Hippocampal formation (tissue), 2 donors: ENCODE results near the gene XK.
"Not testable (repeated sequence)": the region's sequence is repeated elsewhere in the genome, so short reads cannot be mapped to it uniquely, and the experiment has no call there.

Experiments used
- DNase-seq, 2 donors: peaks; one replicate each; lab custom pipeline; 2025; lab: John Stamatoyannopoulos, UW

The XK gene, protein sequence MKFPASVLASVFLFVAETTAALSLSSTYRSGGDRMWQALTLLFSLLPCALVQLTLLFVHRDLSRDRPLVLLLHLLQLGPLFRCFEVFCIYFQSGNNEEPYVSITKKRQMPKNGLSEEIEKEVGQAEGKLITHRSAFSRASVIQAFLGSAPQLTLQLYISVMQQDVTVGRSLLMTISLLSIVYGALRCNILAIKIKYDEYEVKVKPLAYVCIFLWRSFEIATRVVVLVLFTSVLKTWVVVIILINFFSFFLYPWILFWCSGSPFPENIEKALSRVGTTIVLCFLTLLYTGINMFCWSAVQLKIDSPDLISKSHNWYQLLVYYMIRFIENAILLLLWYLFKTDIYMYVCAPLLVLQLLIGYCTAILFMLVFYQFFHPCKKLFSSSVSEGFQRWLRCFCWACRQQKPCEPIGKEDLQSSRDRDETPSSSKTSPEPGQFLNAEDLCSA

DNA sequence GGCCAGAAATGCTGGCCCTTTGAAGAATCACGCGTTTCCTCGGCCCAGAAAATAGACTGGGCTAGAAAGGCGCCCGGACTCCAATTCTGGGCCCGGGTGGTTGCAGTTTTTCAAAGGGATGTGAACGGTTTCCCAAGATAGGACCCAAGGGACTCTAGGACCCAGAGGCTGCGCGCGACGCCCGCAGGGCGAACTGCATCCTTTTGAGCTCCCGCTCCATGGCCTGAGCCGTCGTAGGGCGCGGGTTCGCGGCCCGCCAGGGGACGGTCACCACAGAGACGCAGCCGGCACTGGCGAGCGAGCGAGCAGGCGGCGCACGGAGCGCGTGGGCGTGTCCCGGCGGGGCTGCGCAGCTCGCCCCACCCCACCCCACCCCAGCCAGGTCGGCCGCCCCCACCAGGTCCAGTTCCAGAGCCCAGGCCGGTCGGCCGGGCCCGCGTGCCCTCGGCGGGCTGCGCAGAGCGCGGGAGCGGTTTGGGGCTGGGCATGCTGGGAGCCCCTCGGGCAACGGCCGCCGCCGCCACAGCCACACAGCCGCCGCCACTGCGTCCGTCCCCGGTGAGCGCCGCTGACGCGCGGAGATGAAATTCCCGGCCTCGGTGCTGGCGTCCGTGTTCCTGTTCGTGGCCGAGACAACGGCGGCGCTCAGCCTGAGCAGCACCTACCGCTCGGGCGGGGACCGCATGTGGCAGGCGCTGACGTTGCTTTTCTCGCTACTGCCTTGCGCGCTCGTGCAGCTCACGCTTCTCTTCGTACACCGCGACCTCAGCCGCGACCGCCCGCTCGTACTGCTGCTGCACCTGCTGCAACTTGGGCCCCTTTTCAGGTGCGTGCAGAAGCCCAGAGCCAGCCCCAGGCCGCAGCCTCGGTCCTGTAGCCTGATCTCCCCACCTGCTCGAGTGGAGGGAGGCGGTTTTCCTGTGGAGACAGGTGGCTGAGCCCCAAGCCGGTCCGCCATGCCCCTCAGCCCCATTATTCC lies at the start of gene XK:
TSS of gene XK (plus strand) at position 411 of the 979 bp plus-strand sequence. CDS start at position 582, 171 bp downstream.
- DNase-seq = peak in 1 of 2 donors; percentile 3

- DNase-seq = no peak
Observed at GRCh38 chrX:37638047-37638446, 47.5 kb upstream of the XK start.

GRCh38 chrX:37640142-37640541 lies 45.4 kb upstream of the XK start:
- no peak for DNase-seq

- no peak for DNase-seq
Observed at GRCh38 chrX:37641859-37642258, 43.7 kb upstream of the XK start.

DNA sequence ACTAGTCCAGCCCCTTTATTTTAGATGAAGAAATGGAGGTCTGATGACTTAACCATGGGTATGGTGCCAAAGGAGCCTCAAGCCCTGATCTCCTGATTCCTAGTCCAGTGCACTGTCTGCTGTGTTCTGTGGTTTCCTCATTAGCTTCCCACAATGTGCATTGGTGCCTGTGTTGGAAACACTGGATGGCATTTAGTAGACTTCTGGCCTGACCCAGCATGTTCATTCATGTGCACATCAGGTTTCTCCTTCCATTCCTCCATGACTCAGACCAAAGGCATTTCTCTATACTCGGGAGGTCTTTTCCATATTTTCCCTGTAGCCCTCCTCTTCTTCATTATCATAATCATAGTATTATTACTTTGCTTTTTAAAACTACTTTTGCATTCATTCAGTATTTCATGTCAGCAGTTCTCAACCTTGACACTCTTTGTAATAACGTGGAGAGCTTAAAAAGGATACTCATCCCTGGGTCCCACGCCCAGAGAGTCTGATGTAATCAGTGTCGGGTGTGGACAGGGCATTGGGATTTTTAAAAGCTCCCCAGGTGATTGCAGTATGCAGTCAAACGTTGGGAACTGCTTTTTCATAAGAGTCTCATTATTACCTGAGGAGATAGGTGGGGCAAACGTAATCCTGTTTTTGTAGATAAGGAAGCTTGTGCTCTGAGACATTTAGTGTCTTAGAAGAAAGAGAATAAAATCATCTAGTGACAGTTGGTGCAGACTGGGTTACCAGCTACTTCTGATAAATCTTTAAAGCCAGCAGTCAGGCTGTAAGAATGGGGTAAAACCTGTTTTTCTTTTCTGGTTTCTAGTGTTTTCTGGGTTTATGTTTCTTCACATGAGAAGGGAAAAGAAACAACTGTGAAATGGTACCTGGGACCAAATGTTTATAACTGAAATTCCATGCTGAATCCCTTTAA lies 40.9 kb upstream of the XK start:
- no peak for DNase-seq

DNA sequence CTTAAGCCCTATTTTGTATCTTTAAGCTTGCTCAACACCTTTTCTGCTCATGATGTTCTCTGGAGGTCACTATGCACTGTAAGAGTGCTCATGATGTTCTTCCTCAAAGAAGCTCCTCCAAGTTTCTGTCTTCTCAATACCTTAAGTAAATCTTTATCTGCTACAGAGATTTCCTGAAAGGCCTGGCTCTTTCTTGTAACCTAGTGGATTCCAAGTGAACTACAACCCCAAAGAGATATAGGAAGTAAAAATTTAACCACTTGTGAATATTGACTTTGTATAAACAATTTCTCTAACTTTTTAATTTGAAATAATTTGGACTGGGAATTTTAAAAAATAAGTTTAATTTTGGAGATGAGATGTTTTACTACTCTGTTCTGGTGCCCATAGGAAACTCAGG lies 39.3 kb upstream of the XK start:
- no peak for DNase-seq

- not testable (repeated sequence) for DNase-seq
Observed at GRCh38 chrX:37650879-37651278, 34.7 kb upstream of the XK start.

DNA sequence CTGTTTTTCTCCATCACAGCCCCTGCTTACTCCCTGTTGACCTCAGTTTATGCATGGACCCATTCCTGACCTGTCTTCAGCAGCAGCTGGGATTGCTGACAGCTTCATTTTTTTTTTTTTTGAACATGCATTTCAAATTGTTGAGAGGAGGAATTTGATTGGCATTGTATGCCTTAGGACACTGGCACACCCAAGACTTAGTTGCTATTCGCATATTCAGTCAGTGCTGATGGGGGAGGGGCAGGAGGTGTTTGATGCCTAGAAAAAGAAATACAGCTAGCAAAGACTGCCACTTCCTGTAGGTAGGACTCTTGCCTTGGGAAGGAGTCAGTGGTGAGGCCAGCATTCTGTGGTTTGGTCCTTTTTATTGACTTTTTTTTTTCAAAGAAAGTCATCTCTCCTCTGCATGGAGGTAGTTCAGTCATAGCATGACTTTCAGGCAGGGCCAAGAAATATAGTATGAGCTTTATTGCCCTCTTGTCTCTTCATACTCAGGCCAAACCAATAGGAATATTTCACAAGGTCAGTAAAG lies 33.6 kb upstream of the XK start:
- no peak for DNase-seq

DNA sequence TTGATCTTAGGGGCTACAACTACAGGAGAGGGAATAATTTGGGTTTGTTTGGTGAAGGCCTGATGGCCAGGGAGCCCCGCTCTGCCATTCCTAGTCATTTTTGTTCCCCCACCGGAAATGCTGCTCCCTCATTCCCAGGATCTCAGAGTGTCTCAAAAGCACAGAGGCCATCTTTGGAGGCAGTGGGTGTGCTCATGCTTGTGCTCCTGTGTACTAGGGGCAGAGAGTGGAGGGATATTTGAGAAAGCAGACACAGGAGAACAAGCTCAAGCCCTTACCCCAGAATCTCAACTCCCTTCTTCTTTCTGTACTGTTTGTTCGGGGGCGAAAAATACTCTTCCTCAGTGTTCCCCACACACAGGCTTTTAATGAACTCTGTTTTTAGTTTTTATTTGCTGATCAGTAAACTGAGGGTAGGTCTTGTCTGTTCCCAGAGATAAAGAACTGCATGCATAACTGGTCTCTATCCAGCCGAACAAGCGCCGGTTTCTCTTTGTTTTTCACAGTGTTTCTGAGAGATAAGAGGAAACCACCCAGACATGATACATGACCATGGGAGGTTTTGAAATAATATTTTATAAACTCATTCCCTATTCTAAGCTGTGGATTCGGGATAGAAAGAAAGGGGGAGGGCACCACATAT lies 32.9 kb upstream of the XK start:
- DNase-seq = no peak

DNA sequence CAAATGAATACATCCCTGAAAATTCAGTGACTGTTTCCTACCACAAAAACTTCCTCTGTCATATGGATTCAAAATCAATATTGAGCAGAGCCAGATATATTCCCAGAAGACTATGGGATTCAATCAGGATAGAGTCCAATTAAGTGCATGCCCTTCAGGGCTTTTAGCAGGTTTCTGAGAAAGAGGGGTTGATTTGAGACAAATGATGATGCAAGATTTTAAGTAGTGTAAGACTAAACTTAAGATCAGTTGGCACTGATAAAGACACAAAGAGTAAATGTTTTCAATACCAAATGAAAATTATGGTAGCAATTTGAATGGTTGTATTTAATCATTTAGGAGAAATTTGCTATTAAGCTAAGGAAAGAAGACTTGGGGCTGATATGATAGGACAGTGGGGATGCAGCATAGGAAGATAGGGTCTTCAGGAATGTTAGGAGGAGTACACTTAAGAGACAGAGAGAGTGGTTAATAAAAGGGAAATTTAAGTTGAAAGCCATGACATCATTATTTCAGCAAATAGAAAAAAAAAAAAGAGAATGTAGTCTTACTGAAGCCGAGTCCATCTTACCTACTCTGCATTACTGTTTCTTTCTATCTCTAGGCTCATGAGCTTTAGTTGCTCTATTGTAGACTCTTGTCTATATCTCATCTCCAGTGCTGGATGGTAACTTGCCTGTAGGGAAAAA lies 32.0 kb upstream of the XK start:
- DNase-seq = no peak

DNA sequence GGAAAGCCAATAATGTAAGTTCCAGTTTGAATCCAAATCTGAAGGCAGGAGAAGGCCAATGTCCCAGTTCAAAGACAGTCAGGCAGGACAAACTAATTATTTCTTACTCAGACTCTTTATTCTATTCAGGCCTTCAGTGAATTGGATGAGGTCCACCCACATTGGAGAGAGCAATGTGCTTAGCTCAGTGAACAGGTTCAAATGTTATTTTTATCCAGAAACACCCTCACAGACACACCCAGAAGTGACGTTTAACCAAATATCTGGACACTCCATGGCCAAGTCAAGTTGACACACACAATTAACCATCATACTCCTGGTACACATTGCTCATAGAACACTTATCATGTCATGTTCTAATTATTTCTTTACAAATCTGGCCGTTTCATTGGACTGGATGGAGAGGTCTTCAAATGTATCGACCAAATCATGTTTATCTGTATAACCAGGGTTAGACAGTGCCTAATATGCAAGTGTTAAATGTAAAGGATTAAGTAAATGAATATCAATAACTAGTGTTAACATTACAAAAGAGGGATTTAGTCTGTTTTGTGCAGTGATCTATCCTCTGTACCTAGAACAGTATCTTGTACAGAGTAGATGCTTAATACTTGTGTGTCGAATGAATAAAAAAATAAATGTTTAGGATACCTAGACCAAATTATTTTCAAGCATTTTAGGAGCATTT lies 27.1 kb upstream of the XK start:
- DNase-seq = peak in 1 of 2 donors; percentile 1

GRCh38 chrX:37659047-37659446 lies 26.5 kb upstream of the XK start:
- DNase-seq = no peak

- DNase-seq = no peak
Observed at GRCh38 chrX:37662181-37662580, 23.4 kb upstream of the XK start.

DNA sequence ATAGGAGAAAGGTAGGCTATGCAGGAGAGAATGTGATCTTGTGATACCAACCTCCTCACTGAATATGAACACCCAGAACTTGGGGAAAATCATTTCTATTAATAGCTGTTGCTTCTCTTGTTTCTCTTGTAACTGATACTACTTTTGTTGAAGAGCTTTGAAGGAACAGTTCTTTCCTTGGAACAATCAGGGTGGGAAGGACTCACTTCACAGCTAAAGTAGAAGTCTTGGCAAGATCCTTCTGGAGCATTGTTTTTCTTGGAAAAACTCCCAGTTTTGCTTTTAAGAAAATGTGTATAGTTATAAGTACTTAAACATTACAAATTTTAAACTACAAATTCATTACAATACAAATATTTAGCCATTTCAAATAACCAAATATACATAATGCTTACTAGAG lies 19.1 kb upstream of the XK start:
- no peak for DNase-seq

DNA sequence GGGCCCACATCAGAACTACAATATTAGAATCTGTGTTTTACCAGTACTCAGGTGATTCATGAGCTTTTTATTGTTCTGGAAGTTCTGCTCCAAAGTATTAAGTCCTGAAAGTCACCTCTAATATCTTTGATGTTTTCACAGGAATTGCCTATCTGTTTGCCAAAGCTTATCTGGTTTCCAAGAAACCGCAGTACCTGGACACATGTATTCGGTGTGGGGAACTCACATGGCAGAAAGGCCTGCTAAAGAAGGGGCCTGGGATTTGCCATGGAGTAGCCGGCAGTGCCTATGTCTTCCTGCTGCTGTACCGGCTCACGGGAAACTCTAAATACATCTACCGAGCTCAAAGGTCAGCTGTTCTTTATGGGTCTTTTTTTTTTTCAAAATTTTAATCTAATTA lies 18.4 kb upstream of the XK start:
- no peak for DNase-seq

DNA sequence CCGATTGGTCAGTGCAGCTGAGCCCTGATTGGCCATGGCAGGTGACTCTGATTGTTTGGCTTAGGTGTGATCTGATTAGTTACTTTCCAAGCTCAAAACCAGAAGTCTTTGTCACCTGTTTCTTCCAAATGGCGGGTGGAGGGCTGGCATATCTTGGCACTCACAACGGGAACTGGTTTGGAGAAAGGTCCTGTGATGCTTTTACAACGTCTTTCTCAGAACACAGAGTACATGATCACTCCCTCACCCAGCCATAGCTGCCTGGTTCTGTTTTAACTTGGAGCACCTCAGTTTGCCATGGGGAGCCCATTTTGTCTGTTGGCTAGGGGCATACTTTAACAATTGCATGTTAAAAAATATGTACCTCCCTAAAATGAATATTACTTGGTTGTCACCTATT lies 13.0 kb upstream of the XK start:
- no peak for DNase-seq

DNA sequence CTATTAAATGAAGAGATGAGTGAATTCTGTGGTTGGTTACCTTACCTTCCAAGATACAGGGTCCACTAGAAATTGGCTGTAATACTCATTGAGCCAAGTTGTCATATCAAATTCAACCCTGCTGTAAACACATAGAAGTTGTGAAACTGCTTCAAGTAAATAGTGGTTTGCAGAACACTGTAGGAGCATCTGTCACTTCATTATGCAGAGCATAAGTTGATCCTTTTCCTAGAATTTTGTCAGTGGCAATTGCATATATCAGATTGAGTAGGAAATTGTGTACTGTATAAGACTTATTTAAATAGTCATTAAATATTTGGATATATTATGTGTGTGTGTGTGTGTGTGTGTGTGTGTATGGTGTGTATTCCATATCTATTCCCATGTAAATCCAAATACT lies 8.8 kb upstream of the XK start:
- no peak for DNase-seq

DNA sequence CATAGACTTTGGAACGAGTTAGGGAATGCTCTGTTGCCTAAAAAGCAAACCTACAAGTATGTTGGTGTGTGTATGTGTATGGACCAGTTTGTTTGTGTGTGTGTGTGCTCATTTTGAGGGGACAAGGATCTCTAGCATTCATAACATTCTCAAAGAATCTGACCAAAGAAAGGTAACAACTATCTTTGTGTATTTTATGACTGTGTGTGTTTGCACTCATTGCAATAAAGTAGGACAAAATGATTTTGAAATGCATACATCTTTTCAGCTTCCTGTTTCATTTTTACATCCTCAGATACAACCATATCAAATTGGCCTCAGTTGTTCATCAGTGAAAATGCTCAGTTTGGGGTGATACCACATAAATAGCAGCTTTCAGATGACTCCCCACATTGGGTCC lies 8.3 kb upstream of the XK start:
- DNase-seq = no peak

- DNase-seq = no peak
Observed at GRCh38 chrX:37677765-37678164, 7.8 kb upstream of the XK start.

DNA sequence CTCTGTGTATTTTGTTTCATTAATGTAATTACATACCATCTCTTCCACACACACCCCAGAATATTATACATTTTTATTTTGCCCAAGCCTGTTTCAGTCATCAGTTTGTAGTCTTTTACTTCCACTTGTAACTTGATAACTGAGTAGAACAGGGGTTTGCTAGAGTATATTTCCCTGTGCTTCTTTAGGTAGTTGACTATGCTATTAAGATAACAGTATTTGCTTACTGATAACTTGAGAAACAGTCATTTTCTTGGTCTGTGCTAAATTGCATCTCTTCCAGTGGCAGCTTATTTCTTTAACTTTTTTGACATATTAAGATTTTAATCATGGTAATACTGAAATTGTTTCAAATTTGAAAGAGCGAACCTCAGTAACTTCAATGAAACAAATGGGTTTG lies 7.0 kb upstream of the XK start:
- no peak for DNase-seq
